ENCODE results near the gene KCNJ16.

Gene KCNJ16

DNA sequence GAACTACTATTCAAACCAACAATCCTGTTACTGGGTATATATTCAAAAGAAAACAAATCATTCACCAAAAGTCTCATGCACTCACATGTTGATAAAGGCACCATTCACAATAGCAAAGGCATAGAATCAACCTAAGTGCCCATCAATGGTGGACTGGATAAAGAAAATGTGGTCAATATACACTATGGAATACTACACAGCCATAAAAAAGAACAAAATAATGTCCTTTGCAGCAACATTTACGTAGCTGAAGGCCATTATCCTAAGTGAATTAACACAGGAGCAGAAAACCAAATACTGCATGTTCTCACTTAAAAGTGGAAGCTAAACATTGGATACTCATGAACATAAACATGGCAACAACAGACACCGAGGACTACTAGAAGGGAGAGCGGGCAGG, 41.9 kb downstream of the KCNJ16 start:
- TF ChIP-seq, protein P1, sequence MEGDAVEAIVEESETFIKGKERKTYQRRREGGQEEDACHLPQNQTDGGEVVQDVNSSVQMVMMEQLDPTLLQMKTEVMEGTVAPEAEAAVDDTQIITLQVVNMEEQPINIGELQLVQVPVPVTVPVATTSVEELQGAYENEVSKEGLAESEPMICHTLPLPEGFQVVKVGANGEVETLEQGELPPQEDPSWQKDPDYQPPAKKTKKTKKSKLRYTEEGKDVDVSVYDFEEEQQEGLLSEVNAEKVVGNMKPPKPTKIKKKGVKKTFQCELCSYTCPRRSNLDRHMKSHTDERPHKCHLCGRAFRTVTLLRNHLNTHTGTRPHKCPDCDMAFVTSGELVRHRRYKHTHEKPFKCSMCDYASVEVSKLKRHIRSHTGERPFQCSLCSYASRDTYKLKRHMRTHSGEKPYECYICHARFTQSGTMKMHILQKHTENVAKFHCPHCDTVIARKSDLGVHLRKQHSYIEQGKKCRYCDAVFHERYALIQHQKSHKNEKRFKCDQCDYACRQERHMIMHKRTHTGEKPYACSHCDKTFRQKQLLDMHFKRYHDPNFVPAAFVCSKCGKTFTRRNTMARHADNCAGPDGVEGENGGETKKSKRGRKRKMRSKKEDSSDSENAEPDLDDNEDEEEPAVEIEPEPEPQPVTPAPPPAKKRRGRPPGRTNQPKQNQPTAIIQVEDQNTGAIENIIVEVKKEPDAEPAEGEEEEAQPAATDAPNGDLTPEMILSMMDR (conservative IDR thresholded peaks at IDR 0.05): no peak
- no peak overlapping the region for H3K27ac ChIP-seq

DNA sequence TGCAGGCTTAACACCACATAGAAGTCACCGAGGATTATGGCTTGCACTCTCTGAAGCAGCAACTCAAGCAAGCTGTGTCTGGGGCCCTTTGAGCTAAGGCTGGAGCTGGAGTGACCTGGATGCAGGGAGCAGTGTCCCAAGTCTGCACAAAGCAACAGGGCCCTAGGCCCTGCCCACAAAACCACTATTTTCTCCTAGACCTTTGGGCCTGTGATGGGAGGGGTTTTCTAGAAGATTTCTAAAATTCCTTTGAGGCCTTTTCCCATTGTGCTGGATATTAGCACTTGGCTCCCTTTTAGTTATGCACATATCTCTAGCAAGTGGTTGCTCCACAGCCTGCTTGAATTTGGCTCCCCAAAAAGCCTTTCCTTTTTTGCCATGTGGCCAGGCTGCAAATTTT, 44.5 kb downstream of the KCNJ16 start:
- TF ChIP-seq, protein P1 (conservative IDR thresholded peaks at IDR 0.05): no peak
- H3K27ac ChIP-seq: no peak overlapping the region

DNA sequence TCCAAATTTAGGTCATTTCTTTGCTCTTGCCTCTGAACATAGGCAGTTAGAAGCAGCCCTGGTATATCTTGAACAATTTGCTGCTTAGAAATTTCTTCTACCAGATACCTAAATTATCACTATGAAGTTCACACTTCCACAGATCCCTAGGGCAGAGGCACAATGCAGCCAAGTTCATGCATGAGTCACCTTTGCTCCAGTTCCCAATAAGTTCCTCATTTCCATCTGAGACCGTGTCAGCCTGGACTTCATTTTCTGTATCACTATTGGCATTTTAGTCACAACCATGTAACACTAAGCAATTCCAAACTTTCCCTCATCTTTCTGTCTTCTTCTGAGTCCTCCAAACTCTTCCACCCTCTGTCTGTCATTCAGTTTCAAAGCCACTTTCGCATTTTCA, 45.0 kb downstream of the KCNJ16 start:
- TF ChIP-seq, protein P1 (conservative IDR thresholded peaks at IDR 0.05): no peak
- H3K27ac ChIP-seq: no peak overlapping the region

DNA sequence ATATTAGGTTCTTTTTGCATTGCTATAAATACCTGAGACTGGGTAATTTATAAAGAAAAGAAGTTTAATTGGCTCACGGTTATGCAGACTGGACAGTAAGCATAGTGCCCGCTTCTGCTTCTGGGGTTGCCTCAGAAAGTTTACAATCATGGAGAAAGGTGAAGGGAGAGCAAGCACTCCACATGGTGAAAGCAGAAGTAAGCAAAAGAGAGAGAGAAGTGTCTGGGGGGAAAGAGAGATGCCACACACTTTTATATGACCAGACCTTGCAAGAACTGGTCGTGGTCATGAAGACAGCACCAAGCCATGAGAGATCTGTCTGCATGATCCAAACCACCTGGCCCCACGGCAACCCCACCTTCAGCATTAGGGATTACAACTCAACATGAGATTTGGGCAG, 45.4 kb downstream of the KCNJ16 start:
- TF ChIP-seq, protein P1 (conservative IDR thresholded peaks at IDR 0.05): no peak
- H3K27ac ChIP-seq: no peak overlapping the region

DNA sequence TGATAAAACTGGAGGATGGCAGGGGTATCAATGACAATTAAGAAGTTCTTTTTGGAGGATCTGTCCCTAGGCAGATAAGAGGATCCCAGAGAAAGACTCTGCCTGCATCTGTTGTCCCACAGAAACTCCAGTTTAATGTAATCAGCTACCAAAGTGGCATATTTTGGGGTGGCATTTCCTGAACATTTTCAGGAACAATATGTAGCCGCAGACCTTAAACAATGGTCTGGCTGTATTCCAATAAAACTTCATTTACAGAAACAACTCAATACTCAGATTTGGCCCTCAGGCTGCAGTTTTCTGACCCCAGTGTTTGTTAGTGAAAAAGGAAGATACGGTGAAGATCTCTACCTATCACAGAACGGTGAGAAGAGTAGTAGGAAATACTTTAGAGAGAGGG, 46.1 kb downstream of the KCNJ16 start:
- no peak overlapping the region for H3K27ac ChIP-seq
- TF ChIP-seq, protein P1 (conservative IDR thresholded peaks at IDR 0.05): no peak

DNA sequence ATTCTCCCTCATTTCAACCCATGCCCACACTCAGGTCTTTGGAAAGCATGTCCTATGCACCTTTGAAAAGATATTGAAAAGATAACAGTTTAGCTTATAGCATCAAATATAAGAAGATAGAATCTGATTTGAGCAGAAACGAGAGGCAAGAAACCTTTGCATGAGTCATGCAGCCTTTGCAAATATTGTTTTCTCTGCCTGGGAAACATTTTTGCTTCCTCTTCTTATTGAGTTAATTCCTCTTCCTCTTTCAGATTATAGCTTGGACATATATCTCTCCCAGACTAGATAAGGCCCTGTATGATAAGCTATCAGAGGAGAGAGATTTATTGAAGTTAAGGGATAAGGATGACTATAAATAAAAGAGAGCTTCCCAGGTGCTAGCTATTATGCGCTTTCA, 48.2 kb downstream of the KCNJ16 start:
- H3K27ac ChIP-seq: peak overlapping the region; percentile 71

DNA sequence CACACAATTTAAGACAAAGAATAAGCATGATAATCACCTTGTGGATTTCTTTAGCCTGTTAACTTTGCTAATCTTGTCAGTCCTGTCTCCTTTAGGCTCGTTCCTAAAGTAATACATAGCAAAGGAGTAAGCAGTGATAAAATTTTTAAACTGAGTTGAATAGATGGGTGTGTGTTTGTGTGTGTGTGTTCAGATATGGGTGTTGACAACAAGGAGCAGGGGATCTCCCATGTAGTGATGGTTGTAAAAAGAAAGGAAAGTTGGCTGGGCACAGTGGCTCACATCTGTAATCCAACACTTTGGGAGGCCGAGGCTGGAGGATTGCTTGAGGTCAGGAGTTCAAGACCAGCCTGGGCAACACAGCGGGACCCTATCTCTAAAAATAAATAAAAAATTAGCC, 49.7 kb downstream of the KCNJ16 start:
- TF ChIP-seq, protein P1 (conservative IDR thresholded peaks at IDR 0.05): no peak
- H3K27ac ChIP-seq: peak overlapping the region; percentile 71

More for the DNA sequence above, 48.2 kb downstream of the KCNJ16 start:
- TF ChIP-seq, protein P1 (conservative IDR thresholded peaks at IDR 0.05): no peak

Measured in VCaP (cell line).